A549 (cell line): Measurements from ENCODE around the gene APC. TPM values are rescaled to one million over a fixed set of nuclear protein-coding genes. Genes with fewer than 3 reads are reported as not detected.

ENCODE experiments used
- ATAC-seq, 2 experiments: fragments of 200-7000 bp in 1 of 2; fragments of >200 bp in 1 of 2; cut with Nextera tagmentation in 1 of 2; cut with Tn5 transposase in 1 of 2; 3 replicates each; pipeline versions ENCODE4 v1.8.0 to v1.9.1; 2018 to 2020; ENCODE audit warnings: mild to moderate bottlenecking in 1 of 2, moderate library complexity in 1 of 2
- CTCF ChIA-PET: fragments of 300-600 bp; sonication (Branson Sonifier 250); formaldehyde crosslinking; extraction: SDS; loops from one replicate; lab custom pipeline; 2021; ENCODE audit warnings: antibody characterized with exemption, inconsistent platforms; lab: Yijun Ruan, JAX
- POLR2A ChIA-PET: fragments of 350-600 bp; formaldehyde crosslinking; extraction: SDS; loops from one replicate; lab custom pipeline; 2021; ENCODE audit warnings: antibody characterized with exemption, inconsistent platforms; lab: Yijun Ruan, JAX
- DNase-seq, 2 experiments: peaks; one replicate each; pipeline versions ENCODE4 v3.0.0 to v3.0.0-alpha.2; 2011 to 2016; ENCODE audit warnings: low read depth in 1 of 2, low spot score in 1 of 2
- FAIRE-seq: peaks from 2 replicates; lab custom pipeline; 2011; peaks lifted over from hg19 to GRCh38; lab: Jason Lieb, UNC
- H3K27ac ChIP-seq, 2 experiments: fragments of >200 bp; sonication (Bioruptor Twin); formaldehyde crosslinking; 3 replicates each; pipeline ENCODE4 v1.5.1; 2016 to 2017
- H3K4me1 ChIP-seq: fragments of >200 bp; sonication (Bioruptor Twin); formaldehyde crosslinking; 3 replicates; pipeline ENCODE4 v1.6.1; 2016
- H3K4me2 ChIP-seq: fragments of >200 bp; sonication (Bioruptor Twin); formaldehyde crosslinking; 3 replicates; pipeline ENCODE4 v1.6.1; 2016
- H3K4me3 ChIP-seq: fragments of >200 bp; sonication (Bioruptor Twin); formaldehyde crosslinking; 3 replicates; pipeline ENCODE4 v1.5.1; 2016
- H3K9me3 ChIP-seq: fragments of >200 bp; sonication (Bioruptor Twin); formaldehyde crosslinking; 3 replicates; pipeline ENCODE4 v1.6.1; 2016
- BCL3 ChIP-seq: fragments of >200 bp; sonication (Bioruptor Twin); formaldehyde crosslinking; IDR thresholded peaks from 3 replicates; pipeline ENCODE4 v1.6.1; 2016
- CBX8 ChIP-seq: fragments of 200-600 bp; sonication (generic); IDR thresholded peaks from 2 replicates; pipeline ENCODE4 v1.6.1; 2016
- CEBPB ChIP-seq, 2 experiments: fragments of >200 bp in 1 of 2; sonication (Bioruptor Twin) in 1 of 2; formaldehyde crosslinking in 1 of 2; IDR thresholded peaks; 2 replicates each; pipeline ENCODE4 v1.6.1; 2012 to 2016
- CHD2 ChIP-seq: fragments of 150-350 bp; IDR thresholded peaks from 2 replicates; pipeline ENCODE4 v1.6.1; 2014; ENCODE audit warnings: low read length; ENCODE audit not compliant: partially characterized antibody
- E2F6 ChIP-seq: IDR thresholded peaks from 2 replicates; pipeline ENCODE4 v1.6.1; 2012; ENCODE audit warnings: low read depth, borderline replicate concordance
- EHF ChIP-seq: fragments of 250-450 bp; sonication (Bioruptor Pico); IDR thresholded peaks from 2 replicates; pipeline ENCODE4 v1.5.0; 2020; ENCODE audit warnings: mild to moderate bottlenecking
- FOSB ChIP-seq: fragments of 250-450 bp; sonication (Bioruptor Pico); IDR thresholded peaks from 2 replicates; pipeline ENCODE4 v1.5.0; 2020; ENCODE audit warnings: mild to moderate bottlenecking, moderate library complexity
- GATA3 ChIP-seq: IDR thresholded peaks from 2 replicates; pipeline ENCODE4 v1.6.1; 2012; ENCODE audit warnings: borderline replicate concordance
- HDAC2 ChIP-seq: fragments of 200-600 bp; sonication (generic); IDR thresholded peaks from 2 replicates; pipeline ENCODE4 v1.6.1; 2016
- HEYL ChIP-seq: fragments of 250-450 bp; sonication (Bioruptor Pico); IDR thresholded peaks from 2 replicates; pipeline ENCODE4 v1.8.0; 2021; ENCODE audit warnings: mild to moderate bottlenecking, moderate library complexity
- JUNB ChIP-seq: fragments of >200 bp; sonication (Bioruptor Twin); formaldehyde crosslinking; IDR thresholded peaks from 2 replicates; pipeline ENCODE4 v1.6.1; 2016
- KDM1A ChIP-seq: fragments of 200-600 bp; sonication (generic); IDR thresholded peaks from 2 replicates; pipeline ENCODE4 v1.6.1; 2016; ENCODE audit warnings: low read depth, mild to moderate bottlenecking
- MAX ChIP-seq: IDR thresholded peaks from 2 replicates; pipeline ENCODE4 v1.6.1; 2012
- MYC ChIP-seq: IDR thresholded peaks from 2 replicates; pipeline ENCODE4 v1.6.1; 2012; ENCODE audit warnings: mild to moderate bottlenecking, inconsistent platforms, low read length, improper control_type of control experiment, borderline replicate concordance
- NFE2L2 ChIP-seq: fragments of 150-350 bp; conservative IDR thresholded peaks from 2 replicates; pipeline ENCODE4 v1.6.1; 2014; ENCODE audit warnings: low read length
- PHF8 ChIP-seq: fragments of 200-600 bp; sonication (generic); IDR thresholded peaks from 2 replicates; pipeline ENCODE4 v1.6.1; 2016; ENCODE audit warnings: low read depth, mild to moderate bottlenecking, antibody characterized with exemption, moderate library complexity, borderline replicate concordance
- RARB ChIP-seq: fragments of 250-450 bp; sonication (Bioruptor Pico); IDR thresholded peaks from 2 replicates; pipeline ENCODE4 v1.8.0; 2021; ENCODE audit warnings: mild to moderate bottlenecking, moderate library complexity
- REST ChIP-seq: fragments of 200-600 bp; sonication (generic); IDR thresholded peaks from 2 replicates; pipeline ENCODE4 v1.6.1; 2016; ENCODE audit warnings: antibody characterized with exemption, mild to moderate bottlenecking, moderate library complexity
- SREBF2 ChIP-seq: fragments of 450-650 bp; IDR thresholded peaks from 2 replicates; pipeline ENCODE4 v1.6.1; 2014; ENCODE audit warnings: mild to moderate bottlenecking, moderate library complexity
- USF2 ChIP-seq: fragments of 450-650 bp; IDR thresholded peaks from 2 replicates; pipeline ENCODE4 v1.6.1; 2014; ENCODE audit warnings: antibody characterized with exemption
- WGBS: methylation state at CpG from one replicate; pipeline ENCODE4 v1.1.6; 2017; ENCODE audit errors: missing lambda C conversion rate; 5-methylcytosine and 5-hydroxymethylcytosine counted together
- polyA plus RNA-seq, 4 experiments: library from polyadenylated mRNA; depleted of rRNA in 3 of 4; stranded (reverse); fragments of >200 nt; fragmentation: RNase III in 1 of 4; extraction: RNeasy Plus Mini Kit Qiagen cat#74134 plus additional on column Dnase treatment in 1 of 4; gene quantifications; 2 replicates in 3 of 4; 3 replicates in 1 of 4; pipeline ENCODE4 v1.2.3, GENCODE V29; 2011 to 2017

APC gene
- polyA plus RNA-seq, 2 of the 4 experiments (the other 2 are of a cell fraction) = 10.6 to 21.2 TPM

- 80% methylated on average over 2 of the region's 2 CpGs for WGBS
- Histone ChIP-seq H3K4me2 (no peak overlapping the region), H3K27ac (no peak overlapping the region), H3K4me1 (no peaks in the 10 kb centered on the region), H3K4me3 (no peak overlapping the region)
- DNase-seq (no peak), FAIRE-seq (no peak), ATAC-seq (no peak)
- POLR2A ChIA-PET = no interaction called here
- CTCF ChIA-PET = interaction anchor here (1.5 to 1.6 kb wide), 2 partner anchors 12 to 36 kb away, joined by 3 to 4 read pairs; no protein-coding TSS in a partner anchor
- no peak for TF ChIP-seq E2F6
- TF ChIP-seq, all 56 proteins: peak for 0
- no peaks in the 10 kb centered on the region for H3K9me3 ChIP-seq
Measured at GRCh38 chr5:112720576-112720975, 17.1 kb upstream of the APC start.

- Histone ChIP-seq H3K4me1 (no peaks in the 10 kb centered on the region), H3K4me3 (no peak overlapping the region), H3K27ac (no peak overlapping the region), H3K9me3 (no peaks in the 10 kb centered on the region), H3K4me2 (no peak overlapping the region)
- DNase-seq (no peak), FAIRE-seq (no peak), ATAC-seq (no peak)
- POLR2A ChIA-PET = no interaction called here
- CTCF ChIA-PET = interaction anchor here (1.1 kb wide), 2 partner anchors 9 to 11 kb away, joined by 3 read pairs; no protein-coding TSS in a partner anchor
- no peak for TF ChIP-seq CBX8
- TF ChIP-seq KDM1A = no peak
- TF ChIP-seq HEYL = no peak
- TF ChIP-seq E2F6 = no peak
- TF ChIP-seq PHF8 = no peak
- TF ChIP-seq JUNB = no peak
- no peak for TF ChIP-seq MYC
- TF ChIP-seq RARB = no peak
- no peak for TF ChIP-seq EHF (CRISPR knock-in tag)
- TF ChIP-seq CHD2 = no peak
- TF ChIP-seq USF2 = no peak
- TF ChIP-seq HDAC2 = no peak
- TF ChIP-seq CEBPB (IDR thresholded peaks at IDR 0.05) = no peak
- no peak for TF ChIP-seq NFE2L2
- no peak for TF ChIP-seq FOSB (CRISPR knock-in tag)
- no peak for TF ChIP-seq BCL3
- no peak for TF ChIP-seq REST
- no peak for TF ChIP-seq MAX
- no peak for TF ChIP-seq SREBF2
- TF ChIP-seq GATA3 = no peak
- 85% methylated on average over 4 of the region's 4 CpGs for WGBS
Measured at GRCh38 chr5:112724901-112725300, 12.8 kb upstream of the APC start.
